Measurements from ENCODE around the gene KCNMA1. TPM values are rescaled to one million over a fixed set of nuclear protein-coding genes. Genes with fewer than 3 reads are reported as not detected.

The KCNMA1 gene
- polyA plus RNA-seq, 1 donor from 2014 or later, result 60.8 TPM

DNA sequence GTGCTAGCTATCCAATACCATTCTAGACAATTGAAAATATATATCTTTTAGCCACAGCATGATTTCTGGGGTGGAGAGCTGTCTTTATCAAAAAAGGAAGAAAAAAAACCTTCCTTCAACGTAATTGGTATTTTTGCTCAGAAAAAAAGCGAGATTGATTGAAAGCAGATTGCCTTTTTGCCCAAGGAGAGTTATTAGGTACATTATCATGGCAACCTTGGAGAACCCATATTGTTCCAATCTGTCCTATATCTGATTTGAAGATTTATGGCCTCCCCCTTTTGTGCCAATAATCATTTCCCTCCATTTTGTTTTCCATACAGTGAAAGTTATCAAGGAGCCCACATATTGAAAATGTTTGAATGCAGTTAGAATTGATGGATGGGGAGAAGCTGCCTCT lies 544.5 kb downstream of the KCNMA1 start:
- Histone ChIP-seq H3K79me2 (replicated peaks; ENCODE audit: insufficient read depth, low read length) (no peaks in the 10 kb centered on the region), H3K9me3 (ENCODE audit: low read length) (no peaks in the 10 kb centered on the region), H3K4me3 (ENCODE audit: low read length) (no peak overlapping the region), H3K9me2 (ENCODE audit: insufficient read depth, low read length) (no peaks in the 10 kb centered on the region), H3K36me3 (ENCODE audit: insufficient read depth, low read length) (peaks cover 9% of the 10 kb centered on the region), H3K27ac (ENCODE audit: low read length) (no peak overlapping the region), H4K20me1 (ENCODE audit: insufficient read depth) (no peaks in the 10 kb centered on the region), H3K9ac (ENCODE audit: low read length) (no peak overlapping the region), H2AFZ (ENCODE audit: low read depth, low read length) (no peak overlapping the region), H3K4me2 (ENCODE audit: low read length) (no peak overlapping the region), H3K27me3 (ENCODE audit: insufficient read depth, low read depth, low read length) (no peaks in the 10 kb centered on the region), H3F3A (ENCODE audit: insufficient read depth, low read length, poor library complexity, severe bottlenecking) (no peaks in the 10 kb centered on the region)
- TF ChIP-seq MXI1 (conservative IDR thresholded peaks at IDR 0.05; ENCODE audit: poor library complexity, severe bottlenecking) (no peak), EZH2 (IDR thresholded peaks at IDR 0.05; ENCODE audit: borderline replicate concordance, insufficient read depth, low read length, poor library complexity, severe bottlenecking) (no peak), EP300 (conservative IDR thresholded peaks at IDR 0.05; ENCODE audit: poor library complexity, severe bottlenecking) (no peak), SMC3 (conservative IDR thresholded peaks at IDR 0.05; ENCODE audit: poor library complexity) (no peak), POLR2AphosphoS5 (IDR thresholded peaks at IDR 0.05) (no peak), CTCF (IDR thresholded peaks at IDR 0.05; ENCODE audit: poor library complexity, severe bottlenecking) (no peak), TAF1 (IDR thresholded peaks at IDR 0.05; ENCODE audit: low read depth) (no peak), RAD21 (conservative IDR thresholded peaks at IDR 0.05) (no peak)
- TF ChIP-seq, protein P1, sequence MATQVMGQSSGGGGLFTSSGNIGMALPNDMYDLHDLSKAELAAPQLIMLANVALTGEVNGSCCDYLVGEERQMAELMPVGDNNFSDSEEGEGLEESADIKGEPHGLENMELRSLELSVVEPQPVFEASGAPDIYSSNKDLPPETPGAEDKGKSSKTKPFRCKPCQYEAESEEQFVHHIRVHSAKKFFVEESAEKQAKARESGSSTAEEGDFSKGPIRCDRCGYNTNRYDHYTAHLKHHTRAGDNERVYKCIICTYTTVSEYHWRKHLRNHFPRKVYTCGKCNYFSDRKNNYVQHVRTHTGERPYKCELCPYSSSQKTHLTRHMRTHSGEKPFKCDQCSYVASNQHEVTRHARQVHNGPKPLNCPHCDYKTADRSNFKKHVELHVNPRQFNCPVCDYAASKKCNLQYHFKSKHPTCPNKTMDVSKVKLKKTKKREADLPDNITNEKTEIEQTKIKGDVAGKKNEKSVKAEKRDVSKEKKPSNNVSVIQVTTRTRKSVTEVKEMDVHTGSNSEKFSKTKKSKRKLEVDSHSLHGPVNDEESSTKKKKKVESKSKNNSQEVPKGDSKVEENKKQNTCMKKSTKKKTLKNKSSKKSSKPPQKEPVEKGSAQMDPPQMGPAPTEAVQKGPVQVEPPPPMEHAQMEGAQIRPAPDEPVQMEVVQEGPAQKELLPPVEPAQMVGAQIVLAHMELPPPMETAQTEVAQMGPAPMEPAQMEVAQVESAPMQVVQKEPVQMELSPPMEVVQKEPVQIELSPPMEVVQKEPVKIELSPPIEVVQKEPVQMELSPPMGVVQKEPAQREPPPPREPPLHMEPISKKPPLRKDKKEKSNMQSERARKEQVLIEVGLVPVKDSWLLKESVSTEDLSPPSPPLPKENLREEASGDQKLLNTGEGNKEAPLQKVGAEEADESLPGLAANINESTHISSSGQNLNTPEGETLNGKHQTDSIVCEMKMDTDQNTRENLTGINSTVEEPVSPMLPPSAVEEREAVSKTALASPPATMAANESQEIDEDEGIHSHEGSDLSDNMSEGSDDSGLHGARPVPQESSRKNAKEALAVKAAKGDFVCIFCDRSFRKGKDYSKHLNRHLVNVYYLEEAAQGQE (IDR thresholded peaks at IDR 0.05; ENCODE audit: borderline replicate concordance), result no peak

DNA sequence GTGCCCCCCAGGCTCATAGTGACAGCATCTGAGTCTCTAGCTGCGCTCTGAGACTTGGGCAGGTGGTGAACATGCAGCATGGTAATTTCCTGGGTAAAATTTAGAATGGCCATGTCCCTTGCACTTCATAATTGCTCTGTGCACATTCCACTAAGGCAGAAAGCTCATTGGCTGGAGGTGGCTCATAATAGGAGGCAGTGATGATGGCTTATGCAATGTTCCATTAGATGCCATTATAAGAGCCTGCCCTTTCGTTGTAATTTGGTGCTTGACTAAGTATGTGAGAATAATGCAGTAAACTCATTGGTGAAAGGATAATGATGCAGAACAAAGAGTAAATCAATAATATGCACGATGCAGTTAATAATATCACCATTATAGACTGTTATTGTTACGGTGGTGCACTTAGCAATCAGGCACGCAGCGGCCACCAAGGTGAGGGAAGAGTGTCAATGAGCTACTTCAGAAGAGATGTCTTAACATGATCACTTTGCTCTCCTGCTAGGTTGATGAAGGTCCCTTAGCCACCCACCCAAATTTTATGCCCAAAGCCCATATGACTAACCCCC lies 545.9 kb downstream of the KCNMA1 start:
- H3K9me3 ChIP-seq (ENCODE audit: low read length), result no peaks in the 10 kb centered on the region
- H3K4me2 ChIP-seq (ENCODE audit: low read length), result no peak overlapping the region
- H3K9ac ChIP-seq (ENCODE audit: low read length), result no peak overlapping the region
- H2AFZ ChIP-seq (ENCODE audit: low read depth, low read length), result no peak overlapping the region
- peaks cover 9% of the 10 kb centered on the region for H3K36me3 ChIP-seq (ENCODE audit: insufficient read depth, low read length)
- no peak overlapping the region for H3K27ac ChIP-seq (ENCODE audit: low read length)
- no peaks in the 10 kb centered on the region for H3K27me3 ChIP-seq (ENCODE audit: insufficient read depth, low read depth, low read length)
- H3K9me2 ChIP-seq (ENCODE audit: insufficient read depth, low read length), result no peaks in the 10 kb centered on the region
- H3F3A ChIP-seq (ENCODE audit: insufficient read depth, low read length, poor library complexity, severe bottlenecking), result no peaks in the 10 kb centered on the region
- TF ChIP-seq TAF1 (IDR thresholded peaks at IDR 0.05; ENCODE audit: low read depth), result no peak
- no peak for TF ChIP-seq EP300 (conservative IDR thresholded peaks at IDR 0.05; ENCODE audit: poor library complexity, severe bottlenecking)
- no peak for TF ChIP-seq MXI1 (conservative IDR thresholded peaks at IDR 0.05; ENCODE audit: poor library complexity, severe bottlenecking)
- no peak for TF ChIP-seq EZH2 (IDR thresholded peaks at IDR 0.05; ENCODE audit: borderline replicate concordance, insufficient read depth, low read length, poor library complexity, severe bottlenecking)
- TF ChIP-seq CTCF (IDR thresholded peaks at IDR 0.05; ENCODE audit: poor library complexity, severe bottlenecking), result no peak
- TF ChIP-seq POLR2AphosphoS5 (IDR thresholded peaks at IDR 0.05), result no peak
- TF ChIP-seq, protein P1 (IDR thresholded peaks at IDR 0.05; ENCODE audit: borderline replicate concordance), result no peak
- no peak for TF ChIP-seq RAD21 (conservative IDR thresholded peaks at IDR 0.05)
- TF ChIP-seq SMC3 (conservative IDR thresholded peaks at IDR 0.05; ENCODE audit: poor library complexity), result no peak
- no peaks in the 10 kb centered on the region for H3K79me2 ChIP-seq (replicated peaks; ENCODE audit: insufficient read depth, low read length)
- H3K4me3 ChIP-seq (ENCODE audit: low read length), result no peak overlapping the region
- H4K20me1 ChIP-seq (ENCODE audit: insufficient read depth), result no peaks in the 10 kb centered on the region

Measured in neural cell (in vitro differentiated cells).